ENCODE measurements around the gene RGMA. TPM values are rescaled to one million over a fixed set of nuclear protein-coding genes. Genes with fewer than 3 reads are reported as not detected.

Gene RGMA
- total RNA-seq, 2 donors from 2014 or later: 0.18 to 0.32 TPM

GRCh38 chr15:93074599-93074998 is 14.4 kb downstream of the RGMA start:
- DNase-seq (ENCODE audit: low spot score in 2 of 2) (no peak), ATAC-seq (no peak)
- peaks cover 11 to 16% of the 10 kb centered on the region in 2 donors for H3K36me3 Mint-ChIP-seq
- H3K9me3 Mint-ChIP-seq: no peaks in the 10 kb centered on the region
- no peak overlapping the region for H3K27ac Mint-ChIP-seq

GRCh38 chr15:93073465-93073952 is 15.5 kb downstream of the RGMA start:
- Mint-ChIP-seq H3K9me3 (no peaks in the 10 kb centered on the region), H3K27ac (peak overlapping the region in 1 of 2 donors; percentile 12), H3K36me3 (peaks cover 11 to 16% of the 10 kb centered on the region in 2 donors)
- DNase-seq (ENCODE audit: low spot score in 2 of 2) (no peak), ATAC-seq (peak in 1 of 2 donors; percentile 54)

- Mint-ChIP-seq H3K36me3 (peaks cover 11 to 16% of the 10 kb centered on the region in 2 donors), H3K9me3 (no peaks in the 10 kb centered on the region), H3K27ac (no peak overlapping the region)
- DNase-seq (ENCODE audit: low spot score in 2 of 2): peak in 1 of 2 donors; percentile 24
- ATAC-seq: peak in 1 of 2 donors; percentile 69
Observed at GRCh38 chr15:93072411-93073394, 16.3 kb downstream of the RGMA start.

GRCh38 chr15:93072011-93072410 is 17.0 kb downstream of the RGMA start:
- H3K9me3 Mint-ChIP-seq: no peaks in the 10 kb centered on the region
- DNase-seq (ENCODE audit: low spot score in 2 of 2) (no peak), ATAC-seq (no peak)
- peaks cover 11 to 16% of the 10 kb centered on the region in 2 donors for H3K36me3 Mint-ChIP-seq
- H3K27ac Mint-ChIP-seq: no peak overlapping the region

- H3K36me3 Mint-ChIP-seq: peaks cover 11 to 16% of the 10 kb centered on the region in 2 donors
- no peaks in the 10 kb centered on the region for H3K9me3 Mint-ChIP-seq
- no peak overlapping the region for H3K27ac Mint-ChIP-seq
Observed at GRCh38 chr15:93071469-93071936, 17.5 kb downstream of the RGMA start.

GRCh38 chr15:93070551-93071296 is 18.3 kb downstream of the RGMA start:
- ATAC-seq (no peak), DNase-seq (ENCODE audit: low spot score in 2 of 2) (no peak)
- Mint-ChIP-seq H3K27ac (no peak overlapping the region), H3K9me3 (no peaks in the 10 kb centered on the region), H3K36me3 (peaks cover 11 to 16% of the 10 kb centered on the region in 2 donors)

More at GRCh38 chr15:93071469-93071936, 17.5 kb downstream of the RGMA start:
- ATAC-seq: no peak
- no peak for DNase-seq (ENCODE audit: low spot score in 2 of 2)

GRCh38 chr15:93070132-93070531 is 18.9 kb downstream of the RGMA start:
- H3K9me3 Mint-ChIP-seq: no peaks in the 10 kb centered on the region
- no peak overlapping the region for H3K27ac Mint-ChIP-seq
- ATAC-seq (no peak), DNase-seq (ENCODE audit: low spot score in 2 of 2) (no peak)
- H3K36me3 Mint-ChIP-seq: peaks cover 11 to 16% of the 10 kb centered on the region in 2 donors

GRCh38 chr15:93068581-93069199 is 20.3 kb downstream of the RGMA start:
- Mint-ChIP-seq H3K9me3 (no peaks in the 10 kb centered on the region), H3K27ac (no peak overlapping the region), H3K36me3 (peaks cover 10 to 14% of the 10 kb centered on the region in 2 donors)
- no peak for ATAC-seq
- no peak for DNase-seq (ENCODE audit: low spot score in 2 of 2)

GRCh38 chr15:93067649-93068085 is 21.3 kb downstream of the RGMA start:
- ATAC-seq: no peak
- Mint-ChIP-seq H3K36me3 (peaks cover 6 to 10% of the 10 kb centered on the region in 2 donors), H3K9me3 (no peaks in the 10 kb centered on the region), H3K27ac (no peak overlapping the region)
- no peak for DNase-seq (ENCODE audit: low spot score in 2 of 2)

- Mint-ChIP-seq H3K27ac (no peak overlapping the region), H3K36me3 (peaks cover 4 to 9% of the 10 kb centered on the region in 2 donors), H3K9me3 (no peaks in the 10 kb centered on the region)
- DNase-seq (ENCODE audit: low spot score in 2 of 2) (no peak), ATAC-seq (no peak)
Observed at GRCh38 chr15:93066834-93067648, 22.0 kb downstream of the RGMA start.

GRCh38 chr15:93066224-93066681 is 22.8 kb downstream of the RGMA start:
- Mint-ChIP-seq H3K9me3 (no peaks in the 10 kb centered on the region), H3K27ac (no peak overlapping the region), H3K36me3 (peaks cover 0 to under 1% of the 10 kb centered on the region in 2 donors)
- DNase-seq (ENCODE audit: low spot score in 2 of 2): no peak
- no peak for ATAC-seq

- no peak for ATAC-seq
- H3K27ac Mint-ChIP-seq: no peak overlapping the region
- H3K9me3 Mint-ChIP-seq: no peaks in the 10 kb centered on the region
- H3K36me3 Mint-ChIP-seq: no peaks in the 10 kb centered on the region
- DNase-seq (ENCODE audit: low spot score in 2 of 2): no peak
Observed at GRCh38 chr15:93065641-93066045, 23.4 kb downstream of the RGMA start.

- no peak for DNase-seq (ENCODE audit: low spot score in 2 of 2)
- no peak for ATAC-seq
- Mint-ChIP-seq H3K9me3 (no peaks in the 10 kb centered on the region), H3K36me3 (no peaks in the 10 kb centered on the region), H3K27ac (no peak overlapping the region)
Observed at GRCh38 chr15:93063796-93064690, 25.0 kb downstream of the RGMA start.

GRCh38 chr15:93063262-93063671 is 25.7 kb downstream of the RGMA start:
- Mint-ChIP-seq H3K27ac (no peak overlapping the region), H3K36me3 (no peaks in the 10 kb centered on the region), H3K9me3 (no peaks in the 10 kb centered on the region)
- ATAC-seq (no peak), DNase-seq (ENCODE audit: low spot score in 2 of 2) (no peak)
